Measurements from ENCODE around the gene KCNMB4.

KCNMB4 gene, protein sequence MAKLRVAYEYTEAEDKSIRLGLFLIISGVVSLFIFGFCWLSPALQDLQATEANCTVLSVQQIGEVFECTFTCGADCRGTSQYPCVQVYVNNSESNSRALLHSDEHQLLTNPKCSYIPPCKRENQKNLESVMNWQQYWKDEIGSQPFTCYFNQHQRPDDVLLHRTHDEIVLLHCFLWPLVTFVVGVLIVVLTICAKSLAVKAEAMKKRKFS

GRCh38 chr12:70365648-70366518, at the start of gene KCNMB4:
KCNMB4 (plus strand) TSS chr12:70366290; CDS start chr12:70366735, 445 bp downstream.
- DNase-seq (ENCODE audit: low spot score) = peak; percentile 35

- DNase-seq (ENCODE audit: low spot score) = no peak
Observed at GRCh38 chr12:70317781-70318180, 48.3 kb upstream of the KCNMB4 start.

- no peak for DNase-seq (ENCODE audit: low spot score)
Observed at GRCh38 chr12:70319605-70320004, 46.5 kb upstream of the KCNMB4 start.

DNA sequence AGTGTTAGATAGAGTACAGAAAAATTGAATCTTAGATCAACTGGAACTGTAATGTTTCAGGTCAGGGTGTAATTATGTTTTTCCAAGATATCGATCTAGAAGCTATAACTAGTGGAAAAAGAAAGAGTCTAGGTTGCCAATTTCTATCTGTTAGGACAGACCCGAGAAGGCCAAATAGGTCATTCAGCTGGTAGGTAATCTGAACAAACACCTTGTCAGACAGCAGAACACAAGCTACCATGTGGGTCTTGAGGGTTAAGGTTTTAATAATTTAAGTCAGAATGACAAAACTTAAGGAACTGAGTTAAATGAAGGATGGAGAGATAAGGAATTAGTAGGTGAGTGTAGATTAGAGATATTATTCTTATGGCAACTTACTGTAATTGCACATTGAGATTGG, 44.9 kb upstream of the KCNMB4 start:
- DNase-seq (ENCODE audit: low spot score) = no peak

- no peak for DNase-seq (ENCODE audit: low spot score)
Observed at GRCh38 chr12:70327541-70327940, 38.5 kb upstream of the KCNMB4 start.

DNA sequence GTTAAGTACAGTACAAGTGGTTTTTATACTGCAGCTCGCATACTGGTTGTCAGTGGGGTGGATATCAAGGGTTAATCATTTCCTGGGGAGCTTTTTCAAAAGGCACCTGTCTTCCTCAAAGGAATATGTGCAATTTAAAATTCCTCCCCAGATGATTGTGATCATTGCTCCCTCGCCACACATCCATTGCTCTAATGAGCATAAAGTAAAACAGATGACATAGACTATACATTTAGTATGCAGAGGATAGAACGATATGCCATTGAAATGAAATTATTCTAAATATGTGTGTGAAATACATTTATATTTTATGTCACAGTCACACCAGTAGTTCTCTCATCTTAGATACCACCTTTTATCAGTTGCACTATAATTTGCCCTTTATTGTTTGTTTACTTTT, 36.4 kb upstream of the KCNMB4 start:
- no peak for DNase-seq (ENCODE audit: low spot score)

GRCh38 chr12:70330158-70330557, 35.9 kb upstream of the KCNMB4 start:
- DNase-seq (ENCODE audit: low spot score) = no peak

GRCh38 chr12:70332236-70332635, 33.9 kb upstream of the KCNMB4 start:
- no peak for DNase-seq (ENCODE audit: low spot score)

- no peak for DNase-seq (ENCODE audit: low spot score)
Observed at GRCh38 chr12:70334742-70335141, 31.3 kb upstream of the KCNMB4 start.

DNA sequence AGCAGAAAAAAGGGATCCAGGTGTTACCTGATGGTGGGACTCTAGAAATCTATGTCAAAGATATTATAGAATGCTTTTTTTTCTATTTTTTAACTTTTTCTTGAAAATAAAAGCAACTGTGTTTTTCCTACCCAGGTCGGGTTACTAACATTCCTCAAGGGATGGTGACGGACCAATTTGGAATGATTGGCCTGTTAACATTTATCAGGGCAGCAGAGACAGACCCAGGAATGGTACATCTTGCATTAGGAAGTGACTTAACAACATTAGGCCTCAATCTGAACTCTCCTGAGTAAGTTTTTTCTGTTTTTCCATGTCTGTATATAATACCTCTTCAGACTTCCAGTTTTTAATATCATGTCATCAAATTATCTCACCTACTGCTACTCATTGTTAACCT, 27.6 kb upstream of the KCNMB4 start:
- peak; percentile 3 for DNase-seq (ENCODE audit: low spot score)

GRCh38 chr12:70351076-70351475, 15.0 kb upstream of the KCNMB4 start:
- no peak for DNase-seq (ENCODE audit: low spot score)

DNA sequence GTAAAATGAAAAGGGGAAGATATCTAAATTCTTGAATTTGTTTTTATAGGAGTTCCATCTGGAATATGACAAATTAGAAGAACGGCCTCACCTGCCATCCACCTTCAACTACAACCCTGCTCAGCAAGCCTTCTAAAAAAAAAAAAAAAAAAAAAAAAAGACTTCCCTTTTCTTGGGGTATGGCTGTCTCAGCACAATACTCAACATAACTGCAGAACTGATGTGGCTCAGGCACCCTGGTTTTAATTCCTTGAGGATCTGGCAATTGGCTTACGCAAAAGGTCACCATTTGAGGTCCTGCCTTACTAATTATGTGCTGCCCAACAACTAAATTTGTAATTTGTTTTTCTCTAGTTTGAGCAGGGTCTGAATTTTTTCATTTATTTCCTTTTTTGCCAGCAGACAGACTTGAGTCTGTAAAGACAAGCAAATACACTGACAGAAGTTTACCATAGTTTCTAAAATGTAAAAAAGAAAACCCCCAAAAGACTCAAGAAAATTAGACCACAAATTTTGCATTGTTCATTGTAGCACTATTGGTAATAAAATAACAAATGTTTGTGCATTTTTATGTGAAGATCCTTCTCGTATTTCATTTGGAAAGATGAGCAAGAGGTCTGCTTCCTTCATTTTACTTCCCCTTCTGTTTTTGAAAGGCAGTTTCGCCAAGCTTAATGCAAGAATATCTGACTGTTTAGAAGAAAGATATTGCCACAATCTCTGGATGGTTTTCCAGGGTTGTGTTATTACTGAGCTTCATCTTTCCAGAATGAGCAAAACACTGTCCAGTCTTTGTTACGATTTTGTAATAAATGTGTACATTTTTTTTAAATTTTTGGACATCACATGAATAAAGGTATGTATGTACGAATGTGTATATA, 12.1 kb upstream of the KCNMB4 start:
- no peak for DNase-seq (ENCODE audit: low spot score)

DNA sequence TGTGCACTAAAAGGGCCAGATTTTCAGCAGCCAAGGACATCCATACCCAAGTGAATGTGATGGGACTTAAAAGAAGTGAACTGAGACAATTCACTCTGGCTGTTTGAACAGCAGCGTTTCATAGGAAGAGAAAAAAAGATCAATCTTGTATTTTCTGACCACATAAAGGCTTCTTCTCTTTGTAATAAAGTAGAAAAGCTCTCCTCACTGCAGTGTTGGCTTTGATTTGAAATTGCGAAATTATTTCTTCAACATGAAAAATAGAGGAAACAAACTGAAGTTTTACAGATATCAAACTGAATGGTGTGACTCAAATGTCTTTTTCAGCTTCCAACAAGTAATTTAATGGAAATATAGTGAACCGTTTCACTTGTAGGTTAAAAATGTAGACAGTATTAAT, 11.3 kb upstream of the KCNMB4 start:
- DNase-seq (ENCODE audit: low spot score) = no peak

DNA sequence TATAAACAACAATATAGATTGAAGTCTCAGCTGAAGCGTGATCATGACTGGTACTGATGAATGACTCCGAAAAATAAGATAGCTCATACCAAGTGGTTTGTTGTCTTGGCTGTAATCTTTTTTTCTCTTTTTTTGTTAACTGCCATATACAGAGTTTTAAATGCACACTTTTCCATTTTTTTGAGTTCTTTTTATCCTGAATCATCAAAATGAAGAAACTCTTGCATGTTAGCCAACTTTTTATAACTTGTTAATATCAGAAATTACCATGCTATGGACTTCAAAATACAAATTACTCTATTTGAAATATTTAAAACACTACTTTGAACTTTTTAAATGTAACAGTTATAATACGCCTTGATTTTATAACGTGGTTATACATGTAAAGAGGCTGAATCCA, 10.1 kb upstream of the KCNMB4 start:
- DNase-seq (ENCODE audit: low spot score) = no peak

GRCh38 chr12:70359458-70360197, 6.5 kb upstream of the KCNMB4 start:
- DNase-seq (ENCODE audit: low spot score) = no peak

DNA sequence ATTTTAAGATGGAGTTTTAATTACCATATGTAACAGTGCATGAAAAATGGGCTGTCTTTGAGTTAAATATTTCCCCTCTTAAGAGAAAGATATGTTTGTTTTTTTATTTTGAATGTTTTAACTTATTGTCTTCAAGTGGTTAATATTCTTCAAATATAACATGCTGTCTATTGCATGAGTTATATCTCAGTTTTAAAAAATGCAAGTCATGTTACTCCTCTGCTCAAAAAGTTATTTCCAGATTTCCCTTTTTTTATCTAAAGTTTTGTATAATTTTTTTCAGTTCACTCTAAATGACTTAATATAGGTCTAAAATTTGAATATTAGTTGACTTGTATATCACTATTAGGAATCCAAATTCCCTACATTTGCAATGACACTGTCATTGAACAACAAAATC, 5.9 kb upstream of the KCNMB4 start:
- DNase-seq (ENCODE audit: low spot score) = no peak

GRCh38 chr12:70364695-70365397, 1.2 kb upstream of the KCNMB4 start:
- no peak for DNase-seq (ENCODE audit: low spot score)

GRCh38 chr12:70365398-70365647, 767 bp upstream of the KCNMB4 start:
- no peak for DNase-seq (ENCODE audit: low spot score)

GRCh38 chr12:70366581-70367257, 629 bp downstream of the KCNMB4 start:
- DNase-seq (ENCODE audit: low spot score) = peak; percentile 25

DNA sequence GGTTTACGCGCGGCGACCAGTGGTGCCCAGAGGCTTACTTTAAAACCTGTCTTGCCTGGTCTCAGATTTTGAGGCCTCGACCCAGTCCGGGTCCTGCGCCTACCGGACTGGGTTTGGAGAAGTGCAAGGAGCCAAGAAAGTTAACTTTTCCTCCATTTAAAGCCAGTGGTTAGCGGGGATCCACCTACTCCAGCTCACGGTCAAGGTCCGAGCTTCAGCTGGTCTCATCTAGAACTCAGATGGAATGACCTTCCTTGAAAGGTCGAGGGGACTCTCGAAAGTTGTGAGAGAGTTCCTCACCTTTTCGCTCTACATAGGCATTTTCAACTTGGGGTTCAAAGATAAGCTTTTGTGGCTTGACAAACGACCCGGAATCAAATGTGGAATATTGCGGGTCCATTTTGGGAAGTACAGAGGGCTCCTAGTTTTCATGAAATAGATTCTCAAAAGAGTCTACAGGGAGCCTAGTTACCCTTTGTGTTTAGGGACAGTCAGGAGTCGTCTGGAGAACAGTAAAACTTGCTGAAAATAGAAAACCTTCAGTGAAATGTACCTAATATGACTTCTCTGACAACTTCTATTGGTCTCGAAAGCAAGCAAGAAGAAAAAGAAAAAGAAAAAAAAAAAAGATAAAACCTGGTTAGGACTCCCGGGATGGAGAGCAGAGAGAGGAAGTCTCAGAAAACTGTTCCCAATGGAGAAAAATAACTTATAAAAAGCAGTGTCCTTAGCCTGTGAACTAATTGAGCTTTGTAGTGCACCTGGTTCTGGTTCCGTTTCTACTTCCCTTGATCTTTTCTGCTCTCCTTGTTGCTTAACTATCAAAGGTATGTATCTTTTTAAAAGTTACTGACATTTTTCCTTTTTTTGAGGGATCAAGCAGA, 1.4 kb downstream of the KCNMB4 start:
- DNase-seq (ENCODE audit: low spot score) = peak; percentile 6
